Mesothelial cell of epicardium (in vitro differentiated cells): ENCODE results near the gene JAG1. TPM values are rescaled to one million over a fixed set of nuclear protein-coding genes. Genes with fewer than 3 reads are reported as not detected.
A peak's percentile ranks its signal among the peaks of the same experiment; 100 is the strongest.

ENCODE experiments used
- DNase-seq, 2 experiments: peaks; one replicate each; pipeline ENCODE4 v3.0.0; 2021; ENCODE audit warnings: low spot score in 2 of 2; ENCODE audit not compliant: unreplicated experiment in 2 of 2
- H3K27ac Mint-ChIP-seq: 2 replicates; pipeline ENCODE4 v1.8.0; 2021; ENCODE audit warnings: mixed read lengths
- H3K27me3 Mint-ChIP-seq: 2 replicates; pipeline ENCODE4 v1.8.0; 2021; ENCODE audit warnings: low read depth, mixed read lengths
- H3K36me3 Mint-ChIP-seq: 2 replicates; pipeline ENCODE4 v1.8.0; 2021; ENCODE audit warnings: mixed read lengths
- H3K4me1 Mint-ChIP-seq: 2 replicates; pipeline ENCODE4 v1.8.0; 2021; ENCODE audit warnings: mixed read lengths
- H3K4me3 Mint-ChIP-seq: 2 replicates; pipeline ENCODE4 v1.8.0; 2021; ENCODE audit warnings: mild to moderate bottlenecking, moderate library complexity, mixed read lengths
- H3K9me3 Mint-ChIP-seq: 2 replicates; pipeline ENCODE4 v1.8.0; 2021; ENCODE audit warnings: mixed read lengths
- CTCF ChIP-seq: fragments of 200-600 bp; sonication (generic); IDR thresholded peaks from one replicate; pipeline ENCODE4 v1.5.0; 2021; ENCODE audit warnings: antibody characterized with exemption; ENCODE audit not compliant: unreplicated experiment
- total RNA-seq: library from RNA; stranded (reverse); gene quantifications from 3 replicates; pipeline ENCODE4 v1.2.1, GENCODE V29; 2021

JAG1 gene
- total RNA-seq, 1 donor from 2014 or later: 70.9 TPM

DNA sequence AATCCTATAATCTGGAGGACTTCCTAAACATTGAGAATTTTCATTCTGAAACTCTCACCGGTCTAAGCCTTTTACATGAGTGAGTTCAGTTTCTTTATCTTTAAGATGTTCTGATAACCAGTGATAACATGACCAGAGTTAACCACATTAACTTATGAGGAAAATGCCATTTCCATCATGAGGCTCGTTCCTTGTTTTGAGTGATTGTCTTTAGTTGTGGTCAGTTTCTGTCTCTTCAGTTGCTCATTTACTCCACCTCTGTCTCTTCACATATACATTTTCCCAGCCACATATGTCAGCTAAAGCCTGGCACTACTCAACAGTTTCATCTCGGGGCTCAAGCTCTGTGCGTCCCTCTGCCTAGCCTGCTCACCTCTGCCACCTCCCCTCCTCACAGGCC is 70.4 kb downstream of the JAG1 start:
- DNase-seq: no peak
- H3K27ac Mint-ChIP-seq: peak overlapping the region; percentile 8

DNA sequence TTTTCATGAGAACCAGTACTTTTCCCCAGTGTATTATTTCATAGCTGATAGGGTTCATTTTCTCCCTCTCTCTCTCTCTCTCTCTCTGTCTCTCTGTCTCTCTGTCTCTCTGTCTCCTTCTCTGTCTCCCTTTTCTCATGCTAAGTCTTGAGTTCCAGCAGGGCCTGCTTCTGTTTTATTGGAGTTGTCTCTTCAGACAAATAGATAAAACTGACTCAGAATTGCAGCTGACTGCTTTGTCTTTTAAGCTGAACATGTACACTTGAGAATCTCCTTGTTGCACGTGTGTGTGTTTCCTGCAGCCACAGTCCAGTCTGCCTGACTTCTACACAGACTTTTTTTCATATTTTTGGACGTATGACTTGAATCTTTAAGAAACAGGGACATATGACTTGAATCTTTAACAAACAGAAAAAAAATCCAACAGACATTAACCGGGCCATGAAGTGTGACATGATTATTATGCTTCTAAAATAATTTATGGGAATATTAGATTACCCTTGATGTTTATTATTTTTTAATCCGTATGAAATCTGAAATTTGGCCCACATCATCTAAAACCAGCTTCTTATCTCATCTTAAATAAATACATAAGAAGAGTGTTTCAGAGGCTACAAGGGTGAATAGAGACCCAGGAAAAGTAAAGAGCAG is 71.5 kb downstream of the JAG1 start:
- no peak overlapping the region for H3K4me3 Mint-ChIP-seq
- peaks cover 24% of the 10 kb centered on the region for H3K4me1 Mint-ChIP-seq
- H3K36me3 Mint-ChIP-seq: peaks cover 12% of the 10 kb centered on the region
- H3K27me3 Mint-ChIP-seq: no peaks in the 10 kb centered on the region
- peak overlapping the region; percentile 82 for H3K27ac Mint-ChIP-seq
- no peak for TF ChIP-seq CTCF
- no peaks in the 10 kb centered on the region for H3K9me3 Mint-ChIP-seq
- DNase-seq: no peak

More for the DNA sequence above, 70.4 kb downstream of the JAG1 start:
- Mint-ChIP-seq H3K4me3 (no peak overlapping the region), H3K9me3 (no peaks in the 10 kb centered on the region), H3K4me1 (peaks cover 24% of the 10 kb centered on the region), H3K27me3 (no peaks in the 10 kb centered on the region), H3K36me3 (peaks cover 8% of the 10 kb centered on the region)
- TF ChIP-seq CTCF: no peak

- Mint-ChIP-seq H3K27me3 (no peaks in the 10 kb centered on the region), H3K4me3 (no peak overlapping the region), H3K9me3 (peaks cover 3% of the 10 kb centered on the region), H3K4me1 (peaks cover 28% of the 10 kb centered on the region), H3K27ac (no peak overlapping the region), H3K36me3 (peaks cover 12% of the 10 kb centered on the region)
- TF ChIP-seq CTCF: no peak
- DNase-seq: no peak
These were observed 76.2 kb downstream of the JAG1 start for GRCh38 chr20:10597637-10598036.

DNA sequence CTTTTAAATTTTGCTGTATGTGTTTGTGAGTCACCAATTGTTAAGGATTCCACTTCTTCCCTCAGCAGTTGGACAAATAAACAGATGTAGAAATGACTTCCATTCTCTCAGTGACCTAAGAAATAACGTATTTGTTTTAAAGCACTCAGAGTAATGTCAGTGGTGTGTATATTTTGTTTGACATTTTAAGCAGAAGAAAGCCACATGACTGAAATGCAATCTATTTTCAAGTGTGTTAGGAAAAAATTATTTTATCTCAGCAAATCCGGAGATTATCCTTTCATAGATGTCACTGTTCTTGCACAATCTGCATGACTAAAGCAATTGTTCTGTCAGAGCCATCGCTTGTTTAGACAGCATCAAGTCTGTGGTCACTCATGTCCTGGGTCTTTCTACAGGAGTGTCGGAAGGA is 77.1 kb downstream of the JAG1 start:
- no peak overlapping the region for H3K27ac Mint-ChIP-seq
- H3K27me3 Mint-ChIP-seq: no peaks in the 10 kb centered on the region
- DNase-seq: no peak
- no peak overlapping the region for H3K4me3 Mint-ChIP-seq
- peaks cover 10% of the 10 kb centered on the region for H3K36me3 Mint-ChIP-seq
- H3K4me1 Mint-ChIP-seq: peaks cover 23% of the 10 kb centered on the region
- H3K9me3 Mint-ChIP-seq: peaks cover 3% of the 10 kb centered on the region
- no peak for TF ChIP-seq CTCF

DNA sequence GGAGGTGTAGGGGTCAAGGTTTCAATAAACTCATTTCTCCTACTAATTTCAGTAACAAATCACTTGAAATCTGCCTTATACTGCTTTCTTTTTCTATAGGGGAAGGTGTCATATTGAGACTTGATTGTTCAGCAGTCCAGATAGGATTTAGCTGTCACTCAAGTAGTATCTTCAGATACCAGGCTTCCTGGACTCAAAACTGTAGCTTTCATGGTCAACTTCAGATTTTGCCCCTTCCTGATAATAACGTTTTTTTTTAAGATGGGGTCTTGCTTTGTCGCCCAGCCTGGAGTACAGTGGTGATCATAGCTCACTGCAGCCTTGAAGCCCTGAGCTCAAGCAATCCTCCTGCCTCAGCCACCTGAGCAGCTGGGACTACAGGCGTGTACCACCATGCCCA is 77.8 kb downstream of the JAG1 start:
- H3K27me3 Mint-ChIP-seq: no peaks in the 10 kb centered on the region
- peaks cover 10% of the 10 kb centered on the region for H3K36me3 Mint-ChIP-seq
- no peak for DNase-seq
- TF ChIP-seq CTCF: no peak
- no peak overlapping the region for H3K27ac Mint-ChIP-seq
- H3K9me3 Mint-ChIP-seq: peaks cover 3% of the 10 kb centered on the region
- peaks cover 30% of the 10 kb centered on the region for H3K4me1 Mint-ChIP-seq
- no peak overlapping the region for H3K4me3 Mint-ChIP-seq

GRCh38 chr20:10595266-10595665 is 78.5 kb downstream of the JAG1 start:
- Mint-ChIP-seq H3K4me1 (peaks cover 34% of the 10 kb centered on the region), H3K4me3 (no peak overlapping the region), H3K27ac (no peak overlapping the region), H3K36me3 (peaks cover 10% of the 10 kb centered on the region), H3K9me3 (peaks cover 3% of the 10 kb centered on the region), H3K27me3 (no peaks in the 10 kb centered on the region)
- DNase-seq: no peak
- TF ChIP-seq CTCF: no peak
